ENCODE measurements around the gene PI4K2A. TPM values are rescaled to one million over a fixed set of nuclear protein-coding genes. Genes with fewer than 3 reads are reported as not detected.

Gene PI4K2A
- total and polyA plus RNA-seq, 2 donors (not counting 1 experiment from before 2014, with no cell fraction given): 26.6 to 30.7 TPM

- no peaks in the 10 kb centered on the region for H3K27me3 ChIP-seq (ENCODE audit: control insufficient read depth, insufficient read depth, low read length)
- H2AFZ ChIP-seq (ENCODE audit: low read length): peak overlapping the region; percentile 20
- H3K9ac ChIP-seq (ENCODE audit: insufficient read depth, low read length): no peak overlapping the region
- no peaks in the 10 kb centered on the region for H4K20me1 ChIP-seq (ENCODE audit: control insufficient read depth, extremely low read depth, insufficient read depth, low read length)
- no peak overlapping the region for H3K27ac ChIP-seq (ENCODE audit: insufficient read depth, low read length)
- no peaks in the 10 kb centered on the region for H3K9me3 ChIP-seq (ENCODE audit: control insufficient read depth, insufficient read depth, low read depth, low read length)
- no peak overlapping the region for H3K4me3 ChIP-seq (replicated peaks in 1 of 4; ENCODE audit: control extremely low read depth in 1 of 4, insufficient read depth in 1 of 4, low read depth in 3 of 4, low read length in 4 of 4)
- TF ChIP-seq CTCF (conservative IDR thresholded peaks at IDR 0.05 in 1 of 2, IDR thresholded peaks at IDR 0.05 in 1 of 2; ENCODE audit: low read depth in 1 of 2, low read length in 2 of 2) (peak; percentile 95 to 98), EZH2 (IDR thresholded peaks at IDR 0.05; ENCODE audit: low read length, missing control alignments) (no peak)
- H3K79me2 ChIP-seq (ENCODE audit: control insufficient read depth, insufficient read depth, low read length): no peaks in the 10 kb centered on the region
- H3K36me3 ChIP-seq (ENCODE audit: control insufficient read depth, insufficient read depth, low read length): no peaks in the 10 kb centered on the region
- DNase-seq (ENCODE audit: low read depth in 2 of 2): peak; percentile 54 to 85
- peaks cover 2% of the 10 kb centered on the region for H3K4me1 ChIP-seq (ENCODE audit: control insufficient read depth, extremely low read depth, insufficient read depth, low read length)
- H3K4me2 ChIP-seq (ENCODE audit: extremely low read depth, insufficient read depth, low read length): no peak overlapping the region
These were observed 61.1 kb downstream of the PI4K2A start for GRCh38 chr10:97701438-97702069.

DNA sequence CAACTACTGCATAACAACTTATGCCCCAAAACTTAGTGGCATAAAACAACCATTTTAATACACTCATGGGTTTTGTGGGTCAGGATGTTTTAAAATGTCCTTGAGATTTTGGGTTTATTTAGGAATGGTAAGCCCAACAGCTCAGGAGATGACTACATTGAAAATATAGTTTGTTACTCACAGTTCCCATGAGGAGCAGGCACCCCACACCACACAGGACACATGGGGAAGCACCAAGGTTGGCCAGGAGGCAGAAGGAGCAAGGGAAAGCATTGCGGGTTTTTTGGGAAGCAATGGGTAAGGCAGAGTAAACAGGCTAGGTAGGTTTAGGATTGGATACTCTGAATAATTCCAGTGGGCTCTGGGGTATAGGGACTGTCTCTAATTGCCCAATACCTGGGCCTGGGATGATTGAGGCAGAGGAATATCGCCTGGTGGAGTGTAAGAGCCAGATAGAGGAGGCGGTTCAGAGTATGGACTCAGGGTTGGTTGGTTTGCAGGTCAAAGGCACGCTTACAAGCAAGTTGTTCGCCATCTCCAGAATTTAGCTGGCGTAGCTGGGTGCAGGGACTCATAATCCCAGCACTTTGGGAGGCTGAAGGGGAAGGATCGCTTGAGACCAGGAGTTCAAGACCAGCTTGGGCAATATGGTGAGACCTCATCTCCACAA, 63.1 kb downstream of the PI4K2A start:
- H2AFZ ChIP-seq (ENCODE audit: low read length): no peak overlapping the region
- H3K9me3 ChIP-seq (ENCODE audit: control insufficient read depth, insufficient read depth, low read depth, low read length): no peaks in the 10 kb centered on the region
- no peak overlapping the region for H3K4me3 ChIP-seq (replicated peaks in 1 of 4; ENCODE audit: control extremely low read depth in 1 of 4, insufficient read depth in 1 of 4, low read depth in 3 of 4, low read length in 4 of 4)
- H3K4me1 ChIP-seq (ENCODE audit: control insufficient read depth, extremely low read depth, insufficient read depth, low read length): peaks cover 2% of the 10 kb centered on the region
- no peak for TF ChIP-seq EZH2 (IDR thresholded peaks at IDR 0.05; ENCODE audit: low read length, missing control alignments)
- no peak for TF ChIP-seq CTCF (conservative IDR thresholded peaks at IDR 0.05 in 1 of 2, IDR thresholded peaks at IDR 0.05 in 1 of 2; ENCODE audit: low read depth in 1 of 2, low read length in 2 of 2)
- no peak overlapping the region for H3K27ac ChIP-seq (ENCODE audit: insufficient read depth, low read length)
- H3K4me2 ChIP-seq (ENCODE audit: extremely low read depth, insufficient read depth, low read length): no peak overlapping the region
- no peaks in the 10 kb centered on the region for H3K27me3 ChIP-seq (ENCODE audit: control insufficient read depth, insufficient read depth, low read length)
- no peaks in the 10 kb centered on the region for H3K79me2 ChIP-seq (ENCODE audit: control insufficient read depth, insufficient read depth, low read length)
- no peaks in the 10 kb centered on the region for H4K20me1 ChIP-seq (ENCODE audit: control insufficient read depth, extremely low read depth, insufficient read depth, low read length)
- DNase-seq (ENCODE audit: low read depth in 2 of 2): no peak
- no peaks in the 10 kb centered on the region for H3K36me3 ChIP-seq (ENCODE audit: control insufficient read depth, insufficient read depth, low read length)
- no peak overlapping the region for H3K9ac ChIP-seq (ENCODE audit: insufficient read depth, low read length)

- no peak overlapping the region for H3K9ac ChIP-seq (ENCODE audit: insufficient read depth, low read length)
- H3K79me2 ChIP-seq (ENCODE audit: control insufficient read depth, insufficient read depth, low read length): no peaks in the 10 kb centered on the region
- H3K36me3 ChIP-seq (ENCODE audit: control insufficient read depth, insufficient read depth, low read length): no peaks in the 10 kb centered on the region
- TF ChIP-seq EZH2 (IDR thresholded peaks at IDR 0.05; ENCODE audit: low read length, missing control alignments): no peak
- no peak for TF ChIP-seq CTCF (conservative IDR thresholded peaks at IDR 0.05 in 1 of 2, IDR thresholded peaks at IDR 0.05 in 1 of 2; ENCODE audit: low read depth in 1 of 2, low read length in 2 of 2)
- H2AFZ ChIP-seq (ENCODE audit: low read length): no peak overlapping the region
- no peak overlapping the region for H3K4me3 ChIP-seq (replicated peaks in 1 of 4; ENCODE audit: control extremely low read depth in 1 of 4, insufficient read depth in 1 of 4, low read depth in 3 of 4, low read length in 4 of 4)
- no peak overlapping the region for H3K4me2 ChIP-seq (ENCODE audit: extremely low read depth, insufficient read depth, low read length)
- no peaks in the 10 kb centered on the region for H4K20me1 ChIP-seq (ENCODE audit: control insufficient read depth, extremely low read depth, insufficient read depth, low read length)
- DNase-seq (ENCODE audit: low read depth in 2 of 2): no peak
- no peaks in the 10 kb centered on the region for H3K27me3 ChIP-seq (ENCODE audit: control insufficient read depth, insufficient read depth, low read length)
- no peak overlapping the region for H3K27ac ChIP-seq (ENCODE audit: insufficient read depth, low read length)
- no peaks in the 10 kb centered on the region for H3K9me3 ChIP-seq (ENCODE audit: control insufficient read depth, insufficient read depth, low read depth, low read length)
- H3K4me1 ChIP-seq (ENCODE audit: control insufficient read depth, extremely low read depth, insufficient read depth, low read length): peaks cover 5% of the 10 kb centered on the region
These were observed 63.9 kb downstream of the PI4K2A start for GRCh38 chr10:97704341-97704740.

All from fibroblast of lung (primary cell).